ENCODE results near the gene MACROH2A2.

MACROH2A2 gene

DNA sequence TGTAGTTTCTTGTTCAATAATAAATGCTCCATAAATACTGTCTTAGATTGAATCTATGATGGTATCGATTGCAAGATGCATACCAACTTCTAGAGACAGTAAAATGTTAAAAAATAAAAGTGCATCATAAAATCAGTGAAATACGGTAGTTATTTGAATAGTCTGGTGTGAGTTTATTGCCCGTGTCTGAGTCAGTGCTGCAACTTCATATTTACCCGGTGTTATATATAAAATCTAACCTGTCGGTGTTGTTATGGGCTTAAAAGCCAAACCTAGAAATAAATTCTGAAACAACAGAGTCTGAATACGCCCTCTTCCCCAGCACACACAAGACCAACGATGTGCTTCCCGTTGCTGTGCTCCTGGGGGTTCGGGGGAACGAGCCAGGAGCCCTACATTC, 16.3 kb downstream of the MACROH2A2 start:
- TF ChIP-seq, protein P1, sequence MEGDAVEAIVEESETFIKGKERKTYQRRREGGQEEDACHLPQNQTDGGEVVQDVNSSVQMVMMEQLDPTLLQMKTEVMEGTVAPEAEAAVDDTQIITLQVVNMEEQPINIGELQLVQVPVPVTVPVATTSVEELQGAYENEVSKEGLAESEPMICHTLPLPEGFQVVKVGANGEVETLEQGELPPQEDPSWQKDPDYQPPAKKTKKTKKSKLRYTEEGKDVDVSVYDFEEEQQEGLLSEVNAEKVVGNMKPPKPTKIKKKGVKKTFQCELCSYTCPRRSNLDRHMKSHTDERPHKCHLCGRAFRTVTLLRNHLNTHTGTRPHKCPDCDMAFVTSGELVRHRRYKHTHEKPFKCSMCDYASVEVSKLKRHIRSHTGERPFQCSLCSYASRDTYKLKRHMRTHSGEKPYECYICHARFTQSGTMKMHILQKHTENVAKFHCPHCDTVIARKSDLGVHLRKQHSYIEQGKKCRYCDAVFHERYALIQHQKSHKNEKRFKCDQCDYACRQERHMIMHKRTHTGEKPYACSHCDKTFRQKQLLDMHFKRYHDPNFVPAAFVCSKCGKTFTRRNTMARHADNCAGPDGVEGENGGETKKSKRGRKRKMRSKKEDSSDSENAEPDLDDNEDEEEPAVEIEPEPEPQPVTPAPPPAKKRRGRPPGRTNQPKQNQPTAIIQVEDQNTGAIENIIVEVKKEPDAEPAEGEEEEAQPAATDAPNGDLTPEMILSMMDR (conservative IDR thresholded peaks at IDR 0.05; ENCODE audit: low read depth, low read length): no peak
- no peaks in the 10 kb centered on the region for H3K27me3 ChIP-seq (ENCODE audit: insufficient read depth, low read depth)
- H3K4me3 ChIP-seq (IDR thresholded peaks at IDR 0.05; ENCODE audit: insufficient read depth, low read depth, low read length): no peak overlapping the region
- no peaks in the 10 kb centered on the region for H4K20me1 ChIP-seq (ENCODE audit: insufficient read depth)
- H3K4me2 ChIP-seq: no peak overlapping the region
- no peaks in the 10 kb centered on the region for H3K79me2 ChIP-seq (ENCODE audit: insufficient read depth, low read depth)
- H3K4me1 ChIP-seq (ENCODE audit: low read depth, poor library complexity, severe bottlenecking): no peaks in the 10 kb centered on the region
- no peak overlapping the region for H2AFZ ChIP-seq (ENCODE audit: low read depth)
- H3K36me3 ChIP-seq (ENCODE audit: insufficient read depth): no peaks in the 10 kb centered on the region
- no peak overlapping the region for H3K27ac ChIP-seq
- no peak overlapping the region for H3K9ac ChIP-seq

DNA sequence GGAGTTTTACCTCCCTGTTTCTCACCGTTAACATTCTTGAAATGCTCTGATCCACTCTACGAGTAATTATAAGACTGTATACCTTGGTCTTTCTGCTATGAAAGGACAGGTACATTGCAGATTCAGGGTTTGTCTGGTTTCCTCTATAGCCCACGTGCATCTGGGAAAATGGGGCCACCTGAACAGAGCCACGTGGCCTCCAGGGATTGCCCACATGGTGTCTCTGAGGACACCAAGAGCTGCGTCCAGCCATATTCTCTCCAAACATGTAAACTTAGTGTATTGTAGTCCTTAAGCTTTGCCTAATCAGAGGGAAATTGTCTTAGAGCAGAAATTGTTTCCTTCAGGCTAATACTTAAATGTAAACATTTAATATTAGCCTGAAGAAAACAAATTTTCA, 16.7 kb downstream of the MACROH2A2 start:
- no peak overlapping the region for H3K27ac ChIP-seq
- H3K79me2 ChIP-seq (ENCODE audit: insufficient read depth, low read depth): no peaks in the 10 kb centered on the region
- no peak overlapping the region for H3K4me2 ChIP-seq
- H3K27me3 ChIP-seq (ENCODE audit: insufficient read depth, low read depth): no peaks in the 10 kb centered on the region
- no peak overlapping the region for H3K4me3 ChIP-seq (IDR thresholded peaks at IDR 0.05; ENCODE audit: insufficient read depth, low read depth, low read length)
- H2AFZ ChIP-seq (ENCODE audit: low read depth): no peak overlapping the region
- no peaks in the 10 kb centered on the region for H3K4me1 ChIP-seq (ENCODE audit: low read depth, poor library complexity, severe bottlenecking)
- no peak overlapping the region for H3K9ac ChIP-seq
- no peaks in the 10 kb centered on the region for H4K20me1 ChIP-seq (ENCODE audit: insufficient read depth)
- TF ChIP-seq, protein P1 (conservative IDR thresholded peaks at IDR 0.05; ENCODE audit: low read depth, low read length): no peak
- H3K36me3 ChIP-seq (ENCODE audit: insufficient read depth): no peaks in the 10 kb centered on the region

DNA sequence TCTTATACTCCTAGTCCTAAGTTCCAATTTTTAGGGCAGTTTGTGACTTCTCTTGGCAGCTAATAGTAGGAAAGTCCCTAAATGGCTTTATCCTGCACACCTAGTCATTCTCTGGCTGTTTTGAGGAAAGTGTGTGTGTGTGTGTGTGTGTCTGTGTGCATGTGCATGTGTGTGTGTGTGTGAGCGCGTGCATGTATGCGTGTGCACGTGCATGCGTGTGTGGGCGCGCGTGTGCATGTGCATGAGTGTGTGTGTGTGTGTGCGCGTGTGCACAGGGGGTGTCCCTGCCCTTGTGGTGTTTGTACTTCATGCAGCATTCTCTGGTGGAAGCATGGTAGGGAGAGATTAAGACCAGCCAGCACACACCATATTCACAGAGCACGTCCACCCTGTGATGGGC, 18.2 kb downstream of the MACROH2A2 start:
- H3K27me3 ChIP-seq (ENCODE audit: insufficient read depth, low read depth): no peaks in the 10 kb centered on the region
- TF ChIP-seq, protein P1 (conservative IDR thresholded peaks at IDR 0.05; ENCODE audit: low read depth, low read length): no peak
- no peaks in the 10 kb centered on the region for H3K79me2 ChIP-seq (ENCODE audit: insufficient read depth, low read depth)
- H3K36me3 ChIP-seq (ENCODE audit: insufficient read depth): no peaks in the 10 kb centered on the region
- H3K9ac ChIP-seq: no peak overlapping the region
- no peaks in the 10 kb centered on the region for H3K4me1 ChIP-seq (ENCODE audit: low read depth, poor library complexity, severe bottlenecking)
- no peak overlapping the region for H3K27ac ChIP-seq
- no peak overlapping the region for H2AFZ ChIP-seq (ENCODE audit: low read depth)
- no peak overlapping the region for H3K4me3 ChIP-seq (IDR thresholded peaks at IDR 0.05; ENCODE audit: insufficient read depth, low read depth, low read length)
- H3K4me2 ChIP-seq: no peak overlapping the region
- no peaks in the 10 kb centered on the region for H4K20me1 ChIP-seq (ENCODE audit: insufficient read depth)

DNA sequence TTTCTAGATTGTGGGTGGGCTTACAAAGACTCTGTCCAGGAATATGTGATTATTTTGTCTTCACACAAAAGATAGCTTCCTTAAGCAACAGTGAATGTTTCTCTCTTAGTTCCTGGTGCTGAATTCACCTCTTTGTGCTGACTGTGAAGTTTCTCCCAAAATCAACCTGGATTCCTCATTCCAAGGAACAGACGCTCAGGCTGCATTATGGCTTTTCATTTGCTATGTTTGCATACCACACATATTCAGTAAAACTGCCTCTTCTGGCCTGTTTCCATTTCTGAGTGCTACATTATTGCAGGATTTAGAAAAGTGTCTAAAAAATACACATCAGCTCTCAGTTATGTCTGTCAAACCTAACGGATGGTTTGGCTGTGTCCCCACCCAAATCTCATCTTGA, 21.5 kb downstream of the MACROH2A2 start:
- Histone ChIP-seq H3K4me2 (no peak overlapping the region), H3K4me1 (ENCODE audit: low read depth, poor library complexity, severe bottlenecking) (no peaks in the 10 kb centered on the region), H3K4me3 (IDR thresholded peaks at IDR 0.05; ENCODE audit: insufficient read depth, low read depth, low read length) (no peak overlapping the region), H3K36me3 (ENCODE audit: insufficient read depth) (no peaks in the 10 kb centered on the region), H3K27ac (no peak overlapping the region), H4K20me1 (ENCODE audit: insufficient read depth) (no peaks in the 10 kb centered on the region), H3K9ac (no peak overlapping the region), H3K27me3 (ENCODE audit: insufficient read depth, low read depth) (no peaks in the 10 kb centered on the region), H2AFZ (ENCODE audit: low read depth) (no peak overlapping the region), H3K79me2 (ENCODE audit: insufficient read depth, low read depth) (no peaks in the 10 kb centered on the region)
- TF ChIP-seq, protein P1 (conservative IDR thresholded peaks at IDR 0.05; ENCODE audit: low read depth, low read length): no peak

Measured in KMS-11 (cell line).